Measurements from ENCODE around the gene PACRG.

- TF ChIP-seq CTCF (IDR thresholded peaks at IDR 0.05), result no peak
- TF ChIP-seq POLR2A (IDR thresholded peaks at IDR 0.05), result peak in 1 of 2 donors; percentile 28
- TF ChIP-seq EP300 (IDR thresholded peaks at IDR 0.05), result peak in 1 of 2 donors; percentile 46
Observed at GRCh38 chr6:163314791-163315470, 587.2 kb downstream of the PACRG start.
